Astrocyte (in vitro differentiated cells and primary cell): ENCODE data around the gene BET1.

Experiments
- EZH2 ChIP-seq: IDR thresholded peaks from 2 replicates; pipeline ENCODE4 v1.6.1; 2012; ENCODE audit warnings: mild to moderate bottlenecking, low read length, inconsistent platforms; ENCODE audit not compliant: insufficient read depth
- TF ChIP-seq, protein P1 (sequence below): IDR thresholded peaks from 2 replicates; pipeline ENCODE4 v1.5.1; 2011; ENCODE audit warnings: low read depth, mild to moderate bottlenecking, inconsistent platforms, low read length, moderate library complexity; ENCODE audit not compliant: insufficient read depth

DNA sequence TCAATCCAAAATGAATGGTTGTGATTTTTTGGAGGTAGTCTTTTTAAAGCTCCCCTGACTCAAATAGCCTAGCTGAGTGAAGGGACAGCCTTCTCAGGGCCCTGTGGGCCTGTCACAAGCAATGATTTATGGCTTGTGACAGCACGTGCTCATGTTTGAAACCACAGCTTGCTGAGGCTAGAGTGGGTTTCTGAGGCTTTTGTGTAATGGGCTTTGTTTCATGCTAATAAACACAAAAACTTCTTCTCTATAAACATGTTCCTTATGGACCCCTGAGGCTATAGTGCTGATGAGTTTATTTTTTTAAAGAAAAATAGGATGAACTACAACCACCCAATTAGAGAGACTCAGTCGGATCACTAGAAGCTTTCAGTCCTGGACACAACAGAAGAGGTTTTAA, 36.1 kb upstream of the BET1 start:
- TF ChIP-seq, protein P1, sequence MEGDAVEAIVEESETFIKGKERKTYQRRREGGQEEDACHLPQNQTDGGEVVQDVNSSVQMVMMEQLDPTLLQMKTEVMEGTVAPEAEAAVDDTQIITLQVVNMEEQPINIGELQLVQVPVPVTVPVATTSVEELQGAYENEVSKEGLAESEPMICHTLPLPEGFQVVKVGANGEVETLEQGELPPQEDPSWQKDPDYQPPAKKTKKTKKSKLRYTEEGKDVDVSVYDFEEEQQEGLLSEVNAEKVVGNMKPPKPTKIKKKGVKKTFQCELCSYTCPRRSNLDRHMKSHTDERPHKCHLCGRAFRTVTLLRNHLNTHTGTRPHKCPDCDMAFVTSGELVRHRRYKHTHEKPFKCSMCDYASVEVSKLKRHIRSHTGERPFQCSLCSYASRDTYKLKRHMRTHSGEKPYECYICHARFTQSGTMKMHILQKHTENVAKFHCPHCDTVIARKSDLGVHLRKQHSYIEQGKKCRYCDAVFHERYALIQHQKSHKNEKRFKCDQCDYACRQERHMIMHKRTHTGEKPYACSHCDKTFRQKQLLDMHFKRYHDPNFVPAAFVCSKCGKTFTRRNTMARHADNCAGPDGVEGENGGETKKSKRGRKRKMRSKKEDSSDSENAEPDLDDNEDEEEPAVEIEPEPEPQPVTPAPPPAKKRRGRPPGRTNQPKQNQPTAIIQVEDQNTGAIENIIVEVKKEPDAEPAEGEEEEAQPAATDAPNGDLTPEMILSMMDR, result no peak
- TF ChIP-seq EZH2, result no peak
